Measurements from ENCODE around the gene KRTAP10-1.

KRTAP10-1 gene

GRCh38 chr21:44494418-44494817, 45.6 kb downstream of the KRTAP10-1 start:
- CTCF ChIA-PET = interaction anchor here (0.6 kb wide), 1 partner anchor 12 kb away, joined by 3 read pairs; no protein-coding TSS in a partner anchor
- DNase-seq (ENCODE audit: extremely low spot score) = no peak
- POLR2A ChIA-PET = no interaction called here
- no peak for TF ChIP-seq ARNT (IDR thresholded peaks at IDR 0.05)
- TF ChIP-seq ZNF384 (IDR thresholded peaks at IDR 0.05) = no peak
- TF ChIP-seq SUZ12 (IDR thresholded peaks at IDR 0.05) = no peak
- TF ChIP-seq BHLHE40 (IDR thresholded peaks at IDR 0.05; ENCODE audit: borderline replicate concordance) = no peak
- TF ChIP-seq FOXM1 (IDR thresholded peaks at IDR 0.05; ENCODE audit: borderline replicate concordance) = no peak
- TF ChIP-seq PKNOX1 (IDR thresholded peaks at IDR 0.05) = no peak
- no peak for TF ChIP-seq CTBP1 (IDR thresholded peaks at IDR 0.05; ENCODE audit: borderline replicate concordance)
- TF ChIP-seq FOXK2 (IDR thresholded peaks at IDR 0.05) = no peak

- TF ChIP-seq SUZ12 (IDR thresholded peaks at IDR 0.05) = no peak
- no peak for TF ChIP-seq FOXM1 (IDR thresholded peaks at IDR 0.05; ENCODE audit: borderline replicate concordance)
- TF ChIP-seq PKNOX1 (IDR thresholded peaks at IDR 0.05) = no peak
- TF ChIP-seq FOXA1 (IDR thresholded peaks at IDR 0.05) = no peak
- no peak for TF ChIP-seq NFRKB (IDR thresholded peaks at IDR 0.05)
- TF ChIP-seq BHLHE40 (IDR thresholded peaks at IDR 0.05; ENCODE audit: borderline replicate concordance) = no peak
- no peak for TF ChIP-seq LEF1 (IDR thresholded peaks at IDR 0.05; ENCODE audit: borderline replicate concordance)
- no peak for TF ChIP-seq TARDBP (IDR thresholded peaks at IDR 0.05)
- TF ChIP-seq L3MBTL2 (conservative IDR thresholded peaks at IDR 0.05) = no peak
- no peak for DNase-seq (ENCODE audit: extremely low spot score)
- POLR2A ChIA-PET = no interaction called here
- CTCF ChIA-PET = no interaction called here
Observed at GRCh38 chr21:44492567-44493385, 47.2 kb downstream of the KRTAP10-1 start.

- TF ChIP-seq SP1 (IDR thresholded peaks at IDR 0.05) (no peak), FOXK2 (IDR thresholded peaks at IDR 0.05) (no peak), FOXA1 (IDR thresholded peaks at IDR 0.05) (no peak), PKNOX1 (IDR thresholded peaks at IDR 0.05) (no peak), HDGF (IDR thresholded peaks at IDR 0.05; ENCODE audit: borderline replicate concordance) (no peak), ELF4 (IDR thresholded peaks at IDR 0.05) (no peak), ARNT (IDR thresholded peaks at IDR 0.05) (no peak), CTBP1 (IDR thresholded peaks at IDR 0.05; ENCODE audit: borderline replicate concordance) (no peak), NFRKB (IDR thresholded peaks at IDR 0.05) (no peak)
- DNase-seq (ENCODE audit: extremely low spot score) = no peak
- CTCF ChIA-PET = interaction anchor here (0.6 kb wide), 1 partner anchor 516 kb away, joined by 5 read pairs; no protein-coding TSS in a partner anchor
- POLR2A ChIA-PET = no interaction called here
Observed at GRCh38 chr21:44490816-44491215, 49.2 kb downstream of the KRTAP10-1 start.

GRCh38 chr21:44490405-44490804, 49.6 kb downstream of the KRTAP10-1 start:
- ChIA-PET CTCF (interaction anchor here (0.6 kb wide), 1 partner anchor 515 kb away, joined by 5 read pairs; no protein-coding TSS in a partner anchor), POLR2A (no interaction called here)
- TF ChIP-seq ARNT (IDR thresholded peaks at IDR 0.05) (no peak), HDGF (IDR thresholded peaks at IDR 0.05; ENCODE audit: borderline replicate concordance) (no peak), ELF4 (IDR thresholded peaks at IDR 0.05) (no peak), NFRKB (IDR thresholded peaks at IDR 0.05) (no peak), L3MBTL2 (conservative IDR thresholded peaks at IDR 0.05) (no peak), SP1 (IDR thresholded peaks at IDR 0.05) (no peak), CTBP1 (IDR thresholded peaks at IDR 0.05; ENCODE audit: borderline replicate concordance) (no peak), PKNOX1 (IDR thresholded peaks at IDR 0.05) (no peak), BHLHE40 (IDR thresholded peaks at IDR 0.05; ENCODE audit: borderline replicate concordance) (no peak), ZNF384 (IDR thresholded peaks at IDR 0.05) (no peak), FOXM1 (IDR thresholded peaks at IDR 0.05; ENCODE audit: borderline replicate concordance) (no peak), FOXK2 (IDR thresholded peaks at IDR 0.05) (no peak)
- DNase-seq (ENCODE audit: extremely low spot score) = no peak

GRCh38 chr21:44489962-44490361, 50.0 kb downstream of the KRTAP10-1 start:
- ChIA-PET CTCF (no interaction called here), POLR2A (no interaction called here)
- no peak for DNase-seq (ENCODE audit: extremely low spot score)
- TF ChIP-seq PKNOX1 (IDR thresholded peaks at IDR 0.05) (no peak), NFRKB (IDR thresholded peaks at IDR 0.05) (no peak), ZNF384 (IDR thresholded peaks at IDR 0.05) (no peak), TARDBP (IDR thresholded peaks at IDR 0.05) (no peak), ARNT (IDR thresholded peaks at IDR 0.05) (no peak), HDGF (IDR thresholded peaks at IDR 0.05; ENCODE audit: borderline replicate concordance) (no peak), FOXM1 (IDR thresholded peaks at IDR 0.05; ENCODE audit: borderline replicate concordance) (no peak), SP1 (IDR thresholded peaks at IDR 0.05) (no peak), ELF4 (IDR thresholded peaks at IDR 0.05) (no peak), L3MBTL2 (conservative IDR thresholded peaks at IDR 0.05) (no peak), BHLHE40 (IDR thresholded peaks at IDR 0.05; ENCODE audit: borderline replicate concordance) (no peak), FOXA1 (IDR thresholded peaks at IDR 0.05) (no peak), FOXK2 (IDR thresholded peaks at IDR 0.05) (no peak), LEF1 (IDR thresholded peaks at IDR 0.05; ENCODE audit: borderline replicate concordance) (no peak), CTBP1 (IDR thresholded peaks at IDR 0.05; ENCODE audit: borderline replicate concordance) (no peak), SUZ12 (IDR thresholded peaks at IDR 0.05) (no peak)

Data from HEK293T (cell line).